CD8-positive, alpha-beta memory T cell (primary cell): ENCODE data around the gene HSPB8. TPM values are rescaled to one million over a fixed set of nuclear protein-coding genes. Genes with fewer than 3 reads are reported as not detected.
A peak's percentile ranks its signal among the peaks of the same experiment; 100 is the strongest.

ENCODE experiments used
- CTCF ChIA-PET: fragments of 350-600 bp; sonication (Branson Sonifier 250); formaldehyde crosslinking; loops from one replicate; lab custom pipeline; 2021; ENCODE audit warnings: antibody characterized with exemption; lab: Charles Lee
- POLR2A ChIA-PET: fragments of 350-600 bp; sonication (Branson Sonifier 250); formaldehyde crosslinking; loops from one replicate; lab custom pipeline; 2021; ENCODE audit warnings: antibody characterized with exemption; lab: Charles Lee
- DNase-seq, 5 donors: peaks; one replicate each; pipeline versions ENCODE4 v3.0.0 to v3.0.0-alpha.2; 2020 to 2022; ENCODE audit warnings: mixed read lengths in 1 of 5
- H3K27ac ChIP-seq: one replicate; pipeline ENCODE4 v1.7.0; 2013; ENCODE audit warnings: low read depth, mild to moderate bottlenecking, low read length, moderate library complexity
- H3K27me3 ChIP-seq: 2 replicates; pipeline ENCODE4 v1.7.0; 2013; ENCODE audit warnings: low read length, mild to moderate bottlenecking; ENCODE audit not compliant: insufficient read depth, poor library complexity, severe bottlenecking
- H3K36me3 ChIP-seq: 2 replicates; pipeline ENCODE4 v1.7.0; 2013; ENCODE audit warnings: mild to moderate bottlenecking, low read length, moderate library complexity; ENCODE audit not compliant: insufficient read depth
- H3K4me1 ChIP-seq: 2 replicates; pipeline ENCODE4 v1.7.0; 2013; ENCODE audit warnings: mild to moderate bottlenecking, low read length, moderate library complexity; ENCODE audit not compliant: insufficient read depth
- H3K4me3 ChIP-seq: 2 replicates; pipeline ENCODE4 v1.7.0; 2013; ENCODE audit warnings: mild to moderate bottlenecking, low read length
- H3K9me3 ChIP-seq: 2 replicates; pipeline ENCODE4 v1.7.0; 2013; ENCODE audit warnings: mild to moderate bottlenecking, low read length
- H3K27ac Mint-ChIP-seq, 8 donors: one replicate each; pipeline ENCODE4 v1.8.0; 2020 to 2021; ENCODE audit warnings: mixed read lengths in 8 of 8, mild to moderate bottlenecking in 6 of 8, inconsistent platforms in 3 of 8, moderate library complexity in 3 of 8
- H3K27me3 Mint-ChIP-seq, 2 donors: one replicate each; pipeline ENCODE4 v1.8.0; 2020 to 2021; ENCODE audit warnings: mixed read lengths in 2 of 2, mild to moderate bottlenecking in 1 of 2, moderate library complexity in 1 of 2
- H3K36me3 Mint-ChIP-seq, 3 donors: one replicate each; pipeline ENCODE4 v1.8.0; 2020 to 2021; ENCODE audit warnings: mixed read lengths in 3 of 3, inconsistent platforms in 1 of 3, mild to moderate bottlenecking in 1 of 3
- H3K4me1 Mint-ChIP-seq, 3 donors: one replicate each; pipeline ENCODE4 v1.8.0; 2020 to 2021; ENCODE audit warnings: mixed read lengths in 3 of 3, inconsistent platforms in 1 of 3, mild to moderate bottlenecking in 1 of 3
- H3K4me3 Mint-ChIP-seq, 7 donors: one replicate each; pipeline ENCODE4 v1.8.0; 2020 to 2021; ENCODE audit warnings: mixed read lengths in 7 of 7, mild to moderate bottlenecking in 6 of 7, moderate library complexity in 4 of 7, inconsistent platforms in 2 of 7
- H3K9me3 Mint-ChIP-seq, 5 donors: one replicate each; pipeline ENCODE4 v1.8.0; 2020 to 2022; ENCODE audit warnings: mixed read lengths in 5 of 5, mild to moderate bottlenecking in 3 of 5, moderate library complexity in 2 of 5, inconsistent platforms in 1 of 5
- polyA plus RNA-seq: library from polyadenylated mRNA; unstranded; fragments of 300-500 nt; fragmentation: Illumina TruSeq; gene quantifications from one replicate; pipeline ENCODE4 v1.2.3, GENCODE V29; 2021
- total RNA-seq, 2 experiments: library from RNA; stranded (reverse); gene quantifications; one replicate each; pipeline ENCODE4 v1.2.3, GENCODE V29; 2021

The HSPB8 gene
- total and polyA plus RNA-seq, 3 experiments from 2014 or later, result not detected

DNA sequence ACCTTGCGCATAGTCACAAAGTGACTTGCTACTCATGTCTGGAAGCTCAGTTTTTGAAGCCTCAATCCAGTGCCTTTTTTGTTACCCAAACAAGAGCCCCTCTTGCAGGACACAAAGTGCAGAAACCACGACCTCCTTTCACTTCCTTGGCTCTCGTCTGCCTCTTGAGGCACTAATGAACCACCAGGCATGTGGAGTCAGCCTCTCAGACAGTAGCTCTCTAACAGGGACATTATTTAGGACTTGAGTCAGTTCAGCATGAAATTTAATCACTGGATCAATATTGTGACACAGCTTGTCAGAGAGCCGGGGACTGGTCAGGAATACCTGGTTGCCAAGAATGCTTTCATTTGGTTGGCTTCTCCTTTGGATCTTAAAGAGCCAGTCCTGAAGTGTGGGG, 46.7 kb downstream of the HSPB8 start:
- Histone ChIP-seq H3K9me3 (no peaks in the 10 kb centered on the region), H3K4me3 (no peak overlapping the region), H3K36me3 (no peaks in the 10 kb centered on the region), H3K27ac (no peak overlapping the region), H3K4me1 (no peaks in the 10 kb centered on the region), H3K27me3 (no peaks in the 10 kb centered on the region)
- peaks cover 0 to 8% (median 2%) of the 10 kb centered on the region in 5 donors for H3K9me3 Mint-ChIP-seq
- ChIA-PET POLR2A (no interaction called here), CTCF (no interaction called here)
- no peak for DNase-seq
- no peaks in the 10 kb centered on the region for H3K4me1 Mint-ChIP-seq
- no peak overlapping the region for H3K27ac Mint-ChIP-seq
- H3K4me3 Mint-ChIP-seq, result no peak overlapping the region
- H3K27me3 Mint-ChIP-seq, result peaks cover 5 to 10% of the 10 kb centered on the region in 2 donors
- H3K36me3 Mint-ChIP-seq, result no peaks in the 10 kb centered on the region

GRCh38 chr12:119227292-119227691, 48.6 kb downstream of the HSPB8 start:
- Histone ChIP-seq H3K27me3 (no peaks in the 10 kb centered on the region), H3K4me1 (no peaks in the 10 kb centered on the region), H3K27ac (no peak overlapping the region), H3K4me3 (no peak overlapping the region), H3K36me3 (no peaks in the 10 kb centered on the region), H3K9me3 (no peaks in the 10 kb centered on the region)
- no peaks in the 10 kb centered on the region for H3K36me3 Mint-ChIP-seq
- no peaks in the 10 kb centered on the region for H3K4me1 Mint-ChIP-seq
- no peak for DNase-seq
- CTCF ChIA-PET, result no interaction called here
- H3K27ac Mint-ChIP-seq, result no peak overlapping the region
- no peak overlapping the region for H3K4me3 Mint-ChIP-seq
- H3K27me3 Mint-ChIP-seq, result peaks cover 7 to 11% of the 10 kb centered on the region in 2 donors
- POLR2A ChIA-PET, result no interaction called here
- H3K9me3 Mint-ChIP-seq, result peaks cover 0 to 4% (median 0%) of the 10 kb centered on the region in 5 donors

DNA sequence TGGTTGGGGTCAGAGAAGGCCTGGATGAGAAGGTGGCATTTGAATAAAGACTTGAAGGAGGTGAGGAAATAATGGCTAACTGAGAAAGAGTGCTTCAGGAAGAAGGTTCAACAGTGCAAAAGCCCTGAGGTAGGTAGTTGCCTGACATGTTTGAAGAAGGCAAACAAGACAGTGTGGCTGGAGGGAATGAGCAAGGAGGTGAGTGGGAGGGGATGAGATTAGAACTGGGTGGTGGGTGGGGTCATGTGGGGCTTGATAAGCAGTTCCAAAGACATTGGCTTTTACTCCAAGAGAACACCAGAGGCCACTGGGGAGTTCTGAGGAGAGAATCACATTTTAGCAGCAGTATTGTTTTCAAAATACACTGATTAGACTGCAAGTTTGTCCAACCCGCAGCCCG, 50.5 kb downstream of the HSPB8 start:
- Mint-ChIP-seq H3K9me3 (peaks cover 0 to 3% (median 0%) of the 10 kb centered on the region in 5 donors), H3K27ac (peak overlapping the region in 1 of 8 donors; percentile 67), H3K27me3 (peaks cover 9 to 16% of the 10 kb centered on the region in 2 donors), H3K4me3 (no peak overlapping the region), H3K36me3 (no peaks in the 10 kb centered on the region), H3K4me1 (no peaks in the 10 kb centered on the region)
- Histone ChIP-seq H3K27ac (no peak overlapping the region), H3K27me3 (no peaks in the 10 kb centered on the region), H3K4me1 (no peaks in the 10 kb centered on the region), H3K4me3 (no peak overlapping the region), H3K9me3 (no peaks in the 10 kb centered on the region), H3K36me3 (no peaks in the 10 kb centered on the region)
- no peak for DNase-seq
- CTCF ChIA-PET, result no interaction called here
- POLR2A ChIA-PET, result no interaction called here

- CTCF ChIA-PET, result no interaction called here
Measured at GRCh38 chr12:119229837-119230236, 51.1 kb downstream of the HSPB8 start.

GRCh38 chr12:119230807-119231206, 52.1 kb downstream of the HSPB8 start:
- POLR2A ChIA-PET, result no interaction called here
- Histone ChIP-seq H3K9me3 (no peaks in the 10 kb centered on the region), H3K36me3 (no peaks in the 10 kb centered on the region), H3K4me1 (no peaks in the 10 kb centered on the region), H3K27me3 (no peaks in the 10 kb centered on the region), H3K27ac (no peak overlapping the region), H3K4me3 (no peak overlapping the region)
- Mint-ChIP-seq H3K27me3 (peaks cover 9 to 16% of the 10 kb centered on the region in 2 donors), H3K36me3 (no peaks in the 10 kb centered on the region), H3K9me3 (peaks cover 0 to 5% (median 0%) of the 10 kb centered on the region in 5 donors), H3K4me3 (no peak overlapping the region), H3K27ac (no peak overlapping the region), H3K4me1 (no peaks in the 10 kb centered on the region)
- DNase-seq, result no peak
- CTCF ChIA-PET, result no interaction called here

More at GRCh38 chr12:119229837-119230236, 51.1 kb downstream of the HSPB8 start:
- Mint-ChIP-seq H3K36me3 (no peaks in the 10 kb centered on the region), H3K4me3 (no peak overlapping the region), H3K27ac (no peak overlapping the region), H3K27me3 (peaks cover 9 to 16% of the 10 kb centered on the region in 2 donors), H3K4me1 (no peaks in the 10 kb centered on the region), H3K9me3 (peaks cover 0 to 3% (median 0%) of the 10 kb centered on the region in 5 donors)
- no peak overlapping the region for H3K27ac ChIP-seq
- H3K27me3 ChIP-seq, result no peaks in the 10 kb centered on the region
- no peak overlapping the region for H3K4me3 ChIP-seq
- H3K9me3 ChIP-seq, result no peaks in the 10 kb centered on the region
- H3K4me1 ChIP-seq, result no peaks in the 10 kb centered on the region
- POLR2A ChIA-PET, result no interaction called here
- no peak for DNase-seq
- H3K36me3 ChIP-seq, result no peaks in the 10 kb centered on the region

DNA sequence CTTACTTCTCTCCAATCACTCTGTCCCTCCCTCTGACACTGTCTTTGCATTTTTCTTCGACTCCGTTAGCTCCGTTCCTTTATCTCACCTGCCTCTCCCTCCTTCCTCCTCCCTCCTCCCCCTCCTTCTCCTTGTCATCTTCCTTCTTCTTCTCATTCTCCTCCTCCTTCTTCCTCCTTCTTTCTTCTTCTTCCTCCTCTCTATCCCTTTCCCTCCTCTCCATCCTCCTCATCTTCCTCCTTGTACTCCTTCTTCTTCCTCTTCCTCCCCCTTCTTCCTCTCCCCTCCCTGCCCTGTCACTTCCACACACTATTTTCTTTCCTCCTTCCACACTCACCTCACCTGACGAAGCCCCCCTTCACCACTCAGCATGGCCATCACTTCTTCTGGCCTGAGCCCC, 53.0 kb downstream of the HSPB8 start:
- Histone ChIP-seq H3K9me3 (no peaks in the 10 kb centered on the region), H3K36me3 (no peaks in the 10 kb centered on the region), H3K27me3 (no peaks in the 10 kb centered on the region), H3K27ac (no peak overlapping the region), H3K4me3 (no peak overlapping the region), H3K4me1 (no peaks in the 10 kb centered on the region)
- Mint-ChIP-seq H3K27ac (no peak overlapping the region), H3K36me3 (no peaks in the 10 kb centered on the region), H3K4me1 (no peaks in the 10 kb centered on the region), H3K4me3 (no peak overlapping the region), H3K9me3 (peaks cover 0 to 5% (median 1%) of the 10 kb centered on the region in 5 donors), H3K27me3 (peaks cover 9 to 16% of the 10 kb centered on the region in 2 donors)
- ChIA-PET CTCF (no interaction called here), POLR2A (no interaction called here)
- no peak for DNase-seq

DNA sequence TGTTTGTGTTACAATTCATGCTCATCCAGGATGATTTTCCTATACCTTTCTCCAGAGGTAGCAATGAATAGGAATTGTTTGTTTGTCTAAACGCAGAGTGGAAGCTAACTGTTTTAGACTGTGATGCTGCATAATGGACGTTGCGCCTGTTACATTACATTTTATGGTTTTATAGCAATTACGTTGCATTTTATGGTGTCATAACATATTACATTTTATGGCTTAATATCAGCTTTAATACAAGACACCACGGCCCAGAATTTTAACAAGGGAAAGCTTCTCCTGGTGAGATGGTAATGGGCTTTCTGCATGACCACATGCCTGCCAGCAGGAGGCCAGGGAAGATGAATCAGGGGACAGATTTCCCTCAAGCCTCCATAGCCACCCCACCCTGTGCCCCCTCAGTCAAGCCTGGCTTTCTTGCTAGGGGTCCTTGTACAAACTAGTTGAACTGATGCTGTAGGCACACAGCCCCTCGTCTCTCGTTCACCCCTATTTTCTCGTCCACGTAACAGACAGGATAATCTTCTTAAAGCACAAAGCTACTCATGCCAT, 56.5 kb downstream of the HSPB8 start:
- ChIA-PET POLR2A (no interaction called here), CTCF (no interaction called here)

DNA sequence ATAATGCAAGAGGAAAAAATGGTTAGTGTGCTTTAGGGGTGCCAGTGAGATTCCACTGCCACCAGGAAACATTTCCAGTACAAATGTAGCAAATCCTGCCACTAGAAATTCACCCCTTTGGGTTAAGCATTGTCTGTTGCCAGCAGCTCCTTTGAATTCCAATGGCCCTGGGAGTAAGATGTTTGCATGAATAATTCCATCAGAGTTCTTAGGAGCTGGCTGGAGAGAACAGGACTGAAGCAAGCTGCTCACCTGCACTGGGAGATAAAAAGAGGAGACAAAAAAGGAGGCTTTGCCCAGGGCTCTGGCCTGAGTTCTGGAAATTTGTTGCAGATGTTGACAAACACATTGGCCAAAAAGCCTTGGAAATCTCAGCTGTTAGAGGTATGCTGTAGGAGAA, 57.6 kb downstream of the HSPB8 start:
- H3K4me1 ChIP-seq, result no peaks in the 10 kb centered on the region
- CTCF ChIA-PET, result no interaction called here
- no peak for DNase-seq

More for the DNA sequence above, 56.5 kb downstream of the HSPB8 start:
- H3K36me3 ChIP-seq, result no peaks in the 10 kb centered on the region
- Mint-ChIP-seq H3K4me1 (no peaks in the 10 kb centered on the region), H3K9me3 (peaks cover 0 to 8% (median 2%) of the 10 kb centered on the region in 5 donors), H3K4me3 (no peak overlapping the region), H3K36me3 (no peaks in the 10 kb centered on the region), H3K27ac (no peak overlapping the region), H3K27me3 (peaks cover 5 to 7% of the 10 kb centered on the region in 2 donors)
- H3K4me3 ChIP-seq, result no peak overlapping the region
- no peaks in the 10 kb centered on the region for H3K9me3 ChIP-seq
- H3K27me3 ChIP-seq, result no peaks in the 10 kb centered on the region
- no peak overlapping the region for H3K27ac ChIP-seq
- no peak for DNase-seq
- no peaks in the 10 kb centered on the region for H3K4me1 ChIP-seq

More for the DNA sequence above, 57.6 kb downstream of the HSPB8 start:
- POLR2A ChIA-PET, result no interaction called here
- no peaks in the 10 kb centered on the region for H3K36me3 ChIP-seq
- Mint-ChIP-seq H3K27ac (no peak overlapping the region), H3K9me3 (peaks cover 0 to 9% (median 4%) of the 10 kb centered on the region in 5 donors), H3K4me3 (no peak overlapping the region), H3K4me1 (no peaks in the 10 kb centered on the region), H3K36me3 (no peaks in the 10 kb centered on the region), H3K27me3 (peaks cover 5 to 7% of the 10 kb centered on the region in 2 donors)
- no peak overlapping the region for H3K27ac ChIP-seq
- no peaks in the 10 kb centered on the region for H3K27me3 ChIP-seq
- no peaks in the 10 kb centered on the region for H3K9me3 ChIP-seq
- no peak overlapping the region for H3K4me3 ChIP-seq
